Neural cell (in vitro differentiated cells): ENCODE data around the gene LST1. TPM values are rescaled to one million over a fixed set of nuclear protein-coding genes. Genes with fewer than 3 reads are reported as not detected.

ENCODE experiments used
- H2AFZ ChIP-seq: fragments of 200-600, 300-800 bp; sonication (generic), shearing (Covaris generic); 2 replicates; pipeline ENCODE4 v1.6.0; 2014; ENCODE audit warnings: low read depth, mild to moderate bottlenecking, antibody characterized with exemption, low read length, moderate library complexity
- H3F3A ChIP-seq: fragments of 200-600 bp; shearing (Covaris generic); 2 replicates; pipeline ENCODE4 v1.6.1; 2016; ENCODE audit warnings: mild to moderate bottlenecking, moderate library complexity, mixed read lengths, antibody characterized with exemption, low read length; ENCODE audit not compliant: insufficient read depth, poor library complexity, severe bottlenecking
- H3K27ac ChIP-seq: fragments of 200-600, 300-800 bp; sonication (generic), shearing (Covaris generic); 2 replicates; pipeline ENCODE4 v1.5.1; 2014; ENCODE audit warnings: mild to moderate bottlenecking, low read length, moderate library complexity
- H3K27me3 ChIP-seq: fragments of 300-800, 200-600 bp; sonication (generic), shearing (Covaris generic); 2 replicates; pipeline ENCODE4 v1.6.0; 2014; ENCODE audit warnings: mild to moderate bottlenecking, low read depth, low read length, moderate library complexity; ENCODE audit not compliant: insufficient read depth
- H3K36me3 ChIP-seq: fragments of 300-800, 200-600 bp; sonication (generic), shearing (Covaris generic); 2 replicates; pipeline ENCODE4 v1.5.1; 2014; ENCODE audit warnings: mild to moderate bottlenecking, antibody characterized with exemption, low read length, moderate library complexity; ENCODE audit not compliant: insufficient read depth
- H3K4me2 ChIP-seq: fragments of 300-800, 200-600 bp; sonication (generic), shearing (Covaris generic); 2 replicates; pipeline ENCODE4 v1.6.0; 2014; ENCODE audit warnings: mild to moderate bottlenecking, low read length
- H3K4me3 ChIP-seq: fragments of 300-800, 200-600 bp; sonication (generic), shearing (Covaris generic); 2 replicates; pipeline ENCODE4 v1.5.1; 2014; ENCODE audit warnings: mild to moderate bottlenecking, low read length, moderate library complexity
- H3K79me2 ChIP-seq: fragments of 200-600 bp; shearing (Covaris generic); replicated peaks from 2 replicates; pipeline ENCODE4 v1.6.0; 2014; ENCODE audit warnings: mild to moderate bottlenecking, low read length, moderate library complexity; ENCODE audit not compliant: insufficient read depth
- H3K9ac ChIP-seq: fragments of 300-800, 200-600 bp; sonication (generic), shearing (Covaris generic); 2 replicates; pipeline ENCODE4 v1.6.1; 2016; ENCODE audit warnings: mild to moderate bottlenecking, low read length, mixed read lengths
- H3K9me2 ChIP-seq: fragments of 200-600 bp; shearing (Covaris generic); 2 replicates; pipeline ENCODE4 v1.6.1; 2016; ENCODE audit warnings: mild to moderate bottlenecking, low read length, mixed read lengths; ENCODE audit not compliant: insufficient read depth
- H3K9me3 ChIP-seq: fragments of 200-600, 300-800 bp; sonication (generic), shearing (Covaris generic); 2 replicates; pipeline ENCODE4 v1.6.1; 2016; ENCODE audit warnings: mild to moderate bottlenecking, mixed run types, low read length, moderate library complexity, mixed read lengths
- H4K20me1 ChIP-seq: fragments of 200-600 bp; shearing (Covaris generic); 2 replicates; pipeline ENCODE4 v1.6.1; 2016; ENCODE audit warnings: mild to moderate bottlenecking, mixed run types; ENCODE audit not compliant: insufficient read depth
- CTCF ChIP-seq: fragments of 450-650 bp; IDR thresholded peaks from 2 replicates; pipeline ENCODE4 v1.5.1; 2014; ENCODE audit warnings: antibody characterized with exemption, mild to moderate bottlenecking, moderate library complexity; ENCODE audit not compliant: poor library complexity, severe bottlenecking
- EP300 ChIP-seq: fragments of 450-650 bp; conservative IDR thresholded peaks from 2 replicates; pipeline ENCODE4 v1.6.1; 2014; ENCODE audit warnings: antibody characterized with exemption, mild to moderate bottlenecking, moderate library complexity; ENCODE audit not compliant: poor library complexity, severe bottlenecking
- EZH2 ChIP-seq: fragments of 200-600, 300-800 bp; shearing (Covaris generic), sonication (generic); IDR thresholded peaks from 2 replicates; pipeline ENCODE4 v1.6.1; 2014; ENCODE audit warnings: antibody characterized with exemption, low read length, borderline replicate concordance, mild to moderate bottlenecking; ENCODE audit not compliant: insufficient read depth, poor library complexity, severe bottlenecking
- MXI1 ChIP-seq: fragments of 450-650 bp; conservative IDR thresholded peaks from 2 replicates; pipeline ENCODE4 v1.6.1; 2014; ENCODE audit warnings: antibody characterized with exemption, mild to moderate bottlenecking; ENCODE audit not compliant: poor library complexity, severe bottlenecking
- POLR2AphosphoS5 ChIP-seq: IDR thresholded peaks from 2 replicates; pipeline ENCODE4 v1.6.1; 2012
- RAD21 ChIP-seq: fragments of 450-650 bp; conservative IDR thresholded peaks from 2 replicates; pipeline ENCODE4 v1.6.1; 2014; ENCODE audit warnings: antibody characterized with exemption, mild to moderate bottlenecking, moderate library complexity
- REST ChIP-seq: IDR thresholded peaks from 2 replicates; pipeline ENCODE4 v1.6.1; 2012; ENCODE audit warnings: borderline replicate concordance
- SMC3 ChIP-seq: fragments of 450-650 bp; conservative IDR thresholded peaks from 2 replicates; pipeline ENCODE4 v1.6.1; 2014; ENCODE audit warnings: antibody characterized with exemption, mild to moderate bottlenecking, moderate library complexity; ENCODE audit not compliant: poor library complexity
- TAF1 ChIP-seq: IDR thresholded peaks from 2 replicates; pipeline ENCODE4 v1.6.1; 2012; ENCODE audit warnings: low read depth
- polyA plus RNA-seq: library from polyadenylated mRNA; depleted of rRNA; stranded (reverse); fragments of >200 nt; gene quantifications from 2 replicates; pipeline ENCODE4 v1.2.3, GENCODE V29; 2014

The LST1 gene
- polyA plus RNA-seq, 1 donor from 2014 or later, result not detected

GRCh38 chr6:31634969-31635575, 49.0 kb downstream of the LST1 start:
- H3K36me3 ChIP-seq, result no peaks in the 10 kb centered on the region
- TF ChIP-seq SMC3 (no peak), TAF1 (no peak), REST (no peak), EP300 (no peak), RAD21 (no peak), EZH2 (no peak), POLR2AphosphoS5 (no peak), MXI1 (no peak), CTCF (no peak)
- H3K9me2 ChIP-seq, result no peaks in the 10 kb centered on the region
- H3K9me3 ChIP-seq, result no peaks in the 10 kb centered on the region
- no peak overlapping the region for H2AFZ ChIP-seq
- H3K4me3 ChIP-seq, result no peak overlapping the region
- H3K79me2 ChIP-seq, result no peaks in the 10 kb centered on the region
- H3K9ac ChIP-seq, result no peak overlapping the region
- H4K20me1 ChIP-seq, result no peaks in the 10 kb centered on the region
- H3K27ac ChIP-seq, result no peak overlapping the region
- H3F3A ChIP-seq, result no peaks in the 10 kb centered on the region
- no peak overlapping the region for H3K4me2 ChIP-seq
- no peaks in the 10 kb centered on the region for H3K27me3 ChIP-seq

- Histone ChIP-seq H3K4me3 (no peak overlapping the region), H3K79me2 (no peaks in the 10 kb centered on the region), H2AFZ (no peak overlapping the region), H3K9me2 (no peaks in the 10 kb centered on the region), H3K9me3 (no peaks in the 10 kb centered on the region), H3K36me3 (no peaks in the 10 kb centered on the region), H3K27ac (no peak overlapping the region), H3K27me3 (no peaks in the 10 kb centered on the region), H3K9ac (no peak overlapping the region), H3K4me2 (no peak overlapping the region), H3F3A (no peaks in the 10 kb centered on the region), H4K20me1 (no peaks in the 10 kb centered on the region)
- TF ChIP-seq REST (no peak), CTCF (no peak), EZH2 (no peak), SMC3 (no peak), POLR2AphosphoS5 (no peak), MXI1 (no peak), TAF1 (no peak), EP300 (no peak), RAD21 (no peak)
Observed at GRCh38 chr6:31636698-31637596, 50.9 kb downstream of the LST1 start.
